Esophagus squamous epithelium (tissue), 4 donors: Measurements from ENCODE around the gene UNCX.

Experiments
- POLR2A ChIP-seq, 4 donors: fragments of 450-650 bp; IDR thresholded peaks; one replicate each; pipeline ENCODE4 v1.6.1; 2017; ENCODE audit warnings: antibody characterized with exemption in 4 of 4, mild to moderate bottlenecking in 4 of 4, moderate library complexity in 3 of 4
- TF ChIP-seq, protein P1 (sequence below), 6 experiments: fragments of 450-650 bp in 4 of 6; fragments of 200-600 bp in 2 of 6; sonication (generic) in 2 of 6; IDR thresholded peaks; one replicate each; pipeline ENCODE4 v1.5.1; 2016 to 2019; ENCODE audit warnings: antibody characterized with exemption in 6 of 6, mild to moderate bottlenecking in 4 of 6, moderate library complexity in 4 of 6

GRCh38 chr7:1274121-1274875 lies 41.6 kb downstream of the UNCX start:
- TF ChIP-seq, protein P1, sequence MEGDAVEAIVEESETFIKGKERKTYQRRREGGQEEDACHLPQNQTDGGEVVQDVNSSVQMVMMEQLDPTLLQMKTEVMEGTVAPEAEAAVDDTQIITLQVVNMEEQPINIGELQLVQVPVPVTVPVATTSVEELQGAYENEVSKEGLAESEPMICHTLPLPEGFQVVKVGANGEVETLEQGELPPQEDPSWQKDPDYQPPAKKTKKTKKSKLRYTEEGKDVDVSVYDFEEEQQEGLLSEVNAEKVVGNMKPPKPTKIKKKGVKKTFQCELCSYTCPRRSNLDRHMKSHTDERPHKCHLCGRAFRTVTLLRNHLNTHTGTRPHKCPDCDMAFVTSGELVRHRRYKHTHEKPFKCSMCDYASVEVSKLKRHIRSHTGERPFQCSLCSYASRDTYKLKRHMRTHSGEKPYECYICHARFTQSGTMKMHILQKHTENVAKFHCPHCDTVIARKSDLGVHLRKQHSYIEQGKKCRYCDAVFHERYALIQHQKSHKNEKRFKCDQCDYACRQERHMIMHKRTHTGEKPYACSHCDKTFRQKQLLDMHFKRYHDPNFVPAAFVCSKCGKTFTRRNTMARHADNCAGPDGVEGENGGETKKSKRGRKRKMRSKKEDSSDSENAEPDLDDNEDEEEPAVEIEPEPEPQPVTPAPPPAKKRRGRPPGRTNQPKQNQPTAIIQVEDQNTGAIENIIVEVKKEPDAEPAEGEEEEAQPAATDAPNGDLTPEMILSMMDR (IDR thresholded peaks at IDR 0.05): no peak
- TF ChIP-seq POLR2A (IDR thresholded peaks at IDR 0.05): no peak
